Sigmoid colon (tissue), 7 donors: ENCODE measurements around the gene NRP1. TPM values are rescaled to one million over a fixed set of nuclear protein-coding genes. Genes with fewer than 3 reads are reported as not detected.

ENCODE experiments used
- DNase-seq: peaks from one replicate; pipeline ENCODE4 v3.0.0-alpha.2; 2019
- H3K27ac ChIP-seq, 4 donors: fragments of 200-600 bp; sonication (generic); one replicate each; pipeline ENCODE4 v1.5.1; 2016 to 2019; ENCODE audit warnings: mild to moderate bottlenecking in 1 of 4
- H3K27me3 ChIP-seq, 3 donors: fragments of 200-600 bp; sonication (generic); one replicate each; pipeline ENCODE4 v1.5.1; 2019; ENCODE audit warnings: mild to moderate bottlenecking in 1 of 3
- H3K36me3 ChIP-seq, 4 donors: fragments of 200-600 bp; sonication (generic); one replicate each; pipeline ENCODE4 v1.5.1; 2016 to 2019
- H3K4me1 ChIP-seq, 4 donors: fragments of 200-600 bp; sonication (generic); one replicate each; pipeline ENCODE4 v1.5.1; 2017 to 2019
- H3K4me3 ChIP-seq, 4 donors: fragments of 200-600 bp; sonication (generic); one replicate each; pipeline ENCODE4 v1.5.1; 2017 to 2019; ENCODE audit warnings: mild to moderate bottlenecking in 2 of 4, moderate library complexity in 1 of 4
- H3K9me3 ChIP-seq, 4 donors: fragments of 200-600 bp in 3 of 4; sonication (generic) in 3 of 4; one replicate each; pipeline versions ENCODE4 v1.5.1 to v1.6.1; 2013 to 2019
- CTCF ChIP-seq, 4 experiments: fragments of 450-650 bp in 3 of 4; fragments of 200-600 bp in 1 of 4; IDR thresholded peaks; one replicate each; pipeline ENCODE4 v1.5.1; 2016 to 2019; ENCODE audit warnings: antibody characterized with exemption in 4 of 4, mild to moderate bottlenecking in 3 of 4, moderate library complexity in 2 of 4
- EP300 ChIP-seq, 4 donors: sonication (generic); formaldehyde crosslinking; IDR thresholded peaks; one replicate each; pipeline ENCODE4 v1.6.1; 2017; ENCODE audit warnings: antibody characterized with exemption in 4 of 4
- POLR2A ChIP-seq, 2 donors: fragments of 450-650 bp; IDR thresholded peaks; one replicate each; pipeline ENCODE4 v1.6.1; 2016; ENCODE audit warnings: antibody characterized with exemption in 2 of 2, mild to moderate bottlenecking in 2 of 2, moderate library complexity in 2 of 2
- POLR2AphosphoS5 ChIP-seq, 4 donors: sonication (generic); formaldehyde crosslinking; IDR thresholded peaks; one replicate each; pipeline ENCODE4 v1.6.1; 2017; ENCODE audit warnings: antibody characterized with exemption in 4 of 4
- WGBS, 2 donors: extraction: QIAGEN DNeasy Blood & Tissue Kit; methylation state at CpG; one replicate each; pipeline ENCODE4 v1.1.7; 2013; 5-methylcytosine and 5-hydroxymethylcytosine counted together
- intact Hi-C: fragments of 100-400 bp; cut with DNase I; formaldehyde crosslinking; loops from one replicate; pipeline ENCODE4 v1.15.1; 2023
- polyA plus RNA-seq, 3 donors: library from polyadenylated mRNA; stranded (reverse); fragments of 200-250 nt; gene quantifications; one replicate each; pipeline ENCODE4 v1.2.3, GENCODE V29; 2013
- total RNA-seq, 4 donors: library from RNA; depleted of rRNA; stranded (reverse); fragments of >200 nt; gene quantifications; one replicate each; pipeline ENCODE4 v1.1.0, GENCODE V29; 2016
- donor health status: healthy with polysubstance abuse.
- donor health status: Bipolar disorder and iron deficiency.
- donor health status: healthy.

NRP1 gene
- total and polyA plus RNA-seq, 7 donors = 3.6 to 52.4 (median 44.1) TPM

DNA sequence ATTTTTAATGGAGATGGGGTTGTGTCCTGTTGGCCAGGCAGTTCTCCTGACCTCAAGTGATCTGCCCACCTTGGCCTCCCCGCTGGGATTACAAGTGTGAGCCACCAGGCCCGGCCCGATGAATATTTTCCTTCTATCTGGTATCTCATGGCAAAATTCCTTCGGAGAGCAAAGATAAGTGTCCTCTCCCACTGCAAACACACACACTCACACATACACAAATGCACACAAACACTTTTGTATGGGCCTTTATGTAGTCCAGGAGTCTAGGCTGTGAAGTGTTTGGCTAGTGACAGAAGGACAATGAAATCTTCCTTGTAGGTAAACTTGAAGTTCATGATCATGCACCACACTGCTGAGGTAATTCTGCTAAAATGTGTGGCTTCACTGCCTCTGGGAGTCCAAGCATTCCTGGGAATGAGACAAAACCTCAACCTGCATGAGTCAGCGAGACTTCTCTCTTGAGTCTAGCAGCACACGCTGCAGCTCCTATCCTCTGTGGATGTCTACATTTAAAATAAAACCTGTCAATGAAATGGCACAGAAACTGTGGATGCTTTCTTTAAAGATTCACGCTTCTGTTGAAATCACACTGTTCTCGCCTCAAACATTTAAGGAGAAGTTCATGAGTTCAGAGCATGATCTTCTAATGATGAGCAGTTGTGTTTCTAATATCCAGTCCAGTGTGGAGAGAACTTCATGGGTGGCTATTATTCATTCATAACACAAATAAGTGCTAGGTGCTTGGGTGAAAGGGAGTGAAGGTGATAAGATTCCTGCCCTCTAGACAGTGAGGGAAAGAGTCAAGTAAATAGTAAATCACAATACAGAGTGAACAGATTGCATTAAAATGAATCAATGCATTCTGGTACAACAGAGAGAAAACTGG lies 96.5 kb downstream of the NRP1 start:
- intact Hi-C loops = no loop called here
- no peaks in the 10 kb centered on the region for H3K36me3 ChIP-seq
- H3K4me1 ChIP-seq = peaks cover 0 to 29% (median 13%) of the 10 kb centered on the region in 4 donors
- H3K4me3 ChIP-seq = no peak overlapping the region
- 96% methylated on average over 8 of the region's 8 CpGs for WGBS, 2 donors
- no peaks in the 10 kb centered on the region for H3K9me3 ChIP-seq
- H3K27me3 ChIP-seq = no peaks in the 10 kb centered on the region
- TF ChIP-seq EP300 (IDR thresholded peaks at IDR 0.05) (no peak), POLR2AphosphoS5 (IDR thresholded peaks at IDR 0.05) (no peak), POLR2A (IDR thresholded peaks at IDR 0.05) (no peak), CTCF (IDR thresholded peaks at IDR 0.05) (no peak)
- DNase-seq = no peak
- peak overlapping the region in 1 of 4 donors; percentile 12 for H3K27ac ChIP-seq

DNA sequence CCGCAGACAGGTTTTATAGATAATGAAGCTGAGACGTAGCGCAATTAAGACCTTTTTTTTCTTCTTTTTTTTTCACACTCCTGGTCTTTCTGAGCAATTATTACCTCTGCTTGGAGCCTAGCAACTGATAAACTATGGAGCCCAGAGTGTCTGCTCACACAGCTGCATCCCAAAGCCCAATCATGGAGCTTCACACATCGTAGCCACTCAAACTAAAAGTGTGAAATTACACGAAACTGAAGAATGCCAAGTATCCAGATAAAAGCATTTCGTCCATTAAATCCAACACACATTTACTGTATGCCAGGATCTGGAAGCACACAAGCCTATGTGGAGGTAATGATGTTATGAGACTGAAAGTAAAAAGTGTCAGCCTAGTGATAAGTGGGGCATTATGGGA lies 97.6 kb downstream of the NRP1 start:
- intact Hi-C loops = no loop called here
- 91 to 93% methylated on average over 6 of the region's 6 CpGs for WGBS, 2 donors

GRCh38 chr10:33235951-33236350 lies 98.5 kb downstream of the NRP1 start:
- DNase-seq = no peak
- Histone ChIP-seq H3K9me3 (no peaks in the 10 kb centered on the region), H3K27me3 (no peaks in the 10 kb centered on the region), H3K4me1 (peaks cover 0 to 26% (median 13%) of the 10 kb centered on the region in 4 donors), H3K4me3 (no peak overlapping the region), H3K27ac (peak overlapping the region in 1 of 4 donors; percentile 20), H3K36me3 (no peaks in the 10 kb centered on the region)
- WGBS, 2 donors = 88 to 97% methylated on average over 3 of the region's 3 CpGs
- TF ChIP-seq CTCF (IDR thresholded peaks at IDR 0.05) (no peak), POLR2AphosphoS5 (IDR thresholded peaks at IDR 0.05) (no peak), POLR2A (IDR thresholded peaks at IDR 0.05) (no peak), EP300 (IDR thresholded peaks at IDR 0.05) (no peak)
- intact Hi-C loops = no loop called here

More for the DNA sequence above, 97.6 kb downstream of the NRP1 start:
- Histone ChIP-seq H3K4me3 (no peak overlapping the region), H3K9me3 (no peaks in the 10 kb centered on the region), H3K4me1 (peaks cover 0 to 29% (median 13%) of the 10 kb centered on the region in 4 donors), H3K27ac (no peak overlapping the region), H3K36me3 (no peaks in the 10 kb centered on the region), H3K27me3 (no peaks in the 10 kb centered on the region)
- DNase-seq = no peak
- TF ChIP-seq POLR2AphosphoS5 (IDR thresholded peaks at IDR 0.05) (no peak), CTCF (IDR thresholded peaks at IDR 0.05) (no peak)

DNA sequence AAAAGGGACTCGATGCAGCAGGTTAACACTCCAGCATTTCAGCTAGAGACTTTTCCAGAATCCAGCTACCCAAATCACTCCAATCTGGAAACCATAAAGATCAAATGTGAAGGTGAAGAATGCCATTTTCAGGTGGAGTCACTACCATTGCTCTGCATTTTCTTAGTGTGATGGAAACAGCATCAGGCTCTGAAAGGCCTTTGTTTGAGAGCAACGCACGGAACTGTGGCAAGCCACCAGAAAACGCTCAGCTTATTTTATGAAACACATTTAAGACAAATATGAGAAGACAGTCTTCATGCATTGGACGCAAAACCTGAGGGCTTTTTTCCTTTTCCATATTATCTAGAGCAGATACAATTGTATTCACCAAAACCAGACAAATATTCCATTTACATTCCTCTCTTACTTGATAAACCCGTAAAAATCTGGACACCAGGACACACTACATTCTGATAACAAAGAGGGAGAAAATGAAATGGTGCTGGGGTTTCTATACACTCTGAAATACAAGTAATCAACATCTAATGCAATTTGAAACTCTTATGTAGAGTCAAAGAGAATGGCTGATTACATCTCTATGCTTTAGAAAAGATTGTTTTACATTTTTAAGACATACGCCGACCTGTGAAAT lies 99.1 kb downstream of the NRP1 start:
- Histone ChIP-seq H3K4me1 (peaks cover 0 to 26% (median 10%) of the 10 kb centered on the region in 4 donors), H3K27me3 (no peaks in the 10 kb centered on the region), H3K9me3 (no peaks in the 10 kb centered on the region), H3K27ac (peak overlapping the region in 2 of 4 donors; percentile 20 to 35), H3K4me3 (no peak overlapping the region), H3K36me3 (no peaks in the 10 kb centered on the region)
- 88 to 92% methylated on average over 8 of the region's 8 CpGs for WGBS, 2 donors
- TF ChIP-seq POLR2AphosphoS5 (IDR thresholded peaks at IDR 0.05) (no peak), POLR2A (IDR thresholded peaks at IDR 0.05) (no peak), EP300 (IDR thresholded peaks at IDR 0.05) (no peak)
- DNase-seq = no peak
- intact Hi-C loops = no loop called here

DNA sequence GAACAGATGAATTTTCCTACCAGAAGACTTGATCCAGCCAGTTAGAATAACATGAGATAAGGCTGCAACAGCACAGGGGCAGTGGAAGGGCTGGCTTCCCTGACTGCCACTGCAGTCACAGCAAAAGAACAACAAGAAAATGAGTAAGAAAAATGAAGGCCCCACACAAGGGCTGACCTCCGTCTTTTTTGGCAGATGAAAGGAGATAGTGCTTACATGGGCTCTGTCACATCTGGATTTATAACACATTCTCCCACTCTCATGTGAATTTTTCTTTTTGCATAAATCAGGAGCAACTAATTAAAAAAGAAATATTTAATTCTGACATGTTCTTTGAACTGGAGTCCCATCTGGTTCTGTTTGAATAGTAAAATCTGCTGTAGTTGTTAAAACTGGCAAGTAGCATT lies 99.6 kb downstream of the NRP1 start:
- H3K27me3 ChIP-seq = no peaks in the 10 kb centered on the region
- TF ChIP-seq POLR2A (IDR thresholded peaks at IDR 0.05) (no peak), CTCF (IDR thresholded peaks at IDR 0.05) (no peak), EP300 (IDR thresholded peaks at IDR 0.05) (no peak), POLR2AphosphoS5 (IDR thresholded peaks at IDR 0.05) (no peak)
- peaks cover 0 to 26% (median 9%) of the 10 kb centered on the region in 4 donors for H3K4me1 ChIP-seq
- 70 to 83% methylated on average over 1 of the region's 1 CpG for WGBS, 2 donors
- intact Hi-C loops = no loop called here
- no peak for DNase-seq
- no peak overlapping the region for H3K4me3 ChIP-seq
- peak overlapping the region in 2 of 4 donors; percentile 20 to 35 for H3K27ac ChIP-seq
- H3K9me3 ChIP-seq = no peaks in the 10 kb centered on the region
- H3K36me3 ChIP-seq = no peaks in the 10 kb centered on the region
